Measurements from ENCODE around the gene PRKN.

PRKN gene

GRCh38 chr6:161602359-161602758 lies 1125.2 kb downstream of the PRKN start:
- TF ChIP-seq TOX (CRISPR knock-in tag; IDR thresholded peaks at IDR 0.05; ENCODE audit: borderline replicate concordance) (no peak), ISL1 (CRISPR knock-in tag; IDR thresholded peaks at IDR 0.05) (no peak), CSDC2 (CRISPR knock-in tag; IDR thresholded peaks at IDR 0.05) (no peak), ZNF565 (CRISPR knock-in tag; conservative IDR thresholded peaks at IDR 0.05; ENCODE audit: low read depth) (no peak), TSHZ2 (CRISPR knock-in tag; IDR thresholded peaks at IDR 0.05) (no peak)
- ATAC-seq = no peak

- ATAC-seq = no peak
- TF ChIP-seq POU6F1 (CRISPR knock-in tag; IDR thresholded peaks at IDR 0.05; ENCODE audit: borderline replicate concordance, low read depth) (no peak), GLIS3 (CRISPR knock-in tag; IDR thresholded peaks at IDR 0.05) (no peak), BACH2 (CRISPR knock-in tag; IDR thresholded peaks at IDR 0.05; ENCODE audit: borderline replicate concordance) (no peak), TCF4 (CRISPR knock-in tag; IDR thresholded peaks at IDR 0.05; ENCODE audit: borderline replicate concordance) (no peak), ZNF565 (CRISPR knock-in tag; conservative IDR thresholded peaks at IDR 0.05; ENCODE audit: low read depth) (no peak), CREB5 (CRISPR knock-in tag; IDR thresholded peaks at IDR 0.05; ENCODE audit: low read depth) (no peak), ISL1 (CRISPR knock-in tag; IDR thresholded peaks at IDR 0.05) (no peak), TOX (CRISPR knock-in tag; IDR thresholded peaks at IDR 0.05; ENCODE audit: borderline replicate concordance) (no peak)
Measured at GRCh38 chr6:161598896-161599295, 1128.7 kb downstream of the PRKN start.

- no peak for ATAC-seq
- no peak for TF ChIP-seq SNAI2 (CRISPR knock-in tag; IDR thresholded peaks at IDR 0.05)
- TF ChIP-seq RARB (CRISPR knock-in tag; IDR thresholded peaks at IDR 0.05) = no peak
- no peak for TF ChIP-seq TOX (CRISPR knock-in tag; IDR thresholded peaks at IDR 0.05; ENCODE audit: borderline replicate concordance)
- TF ChIP-seq ZNF8 (CRISPR knock-in tag; IDR thresholded peaks at IDR 0.05) = no peak
- no peak for TF ChIP-seq ISL1 (CRISPR knock-in tag; IDR thresholded peaks at IDR 0.05)
- TF ChIP-seq TCF4 (CRISPR knock-in tag; IDR thresholded peaks at IDR 0.05; ENCODE audit: borderline replicate concordance) = no peak
- no peak for TF ChIP-seq ESRRG (CRISPR knock-in tag; IDR thresholded peaks at IDR 0.05)
- TF ChIP-seq ZFP30 (CRISPR knock-in tag; IDR thresholded peaks at IDR 0.05) = no peak
- TF ChIP-seq BACH2 (CRISPR knock-in tag; IDR thresholded peaks at IDR 0.05; ENCODE audit: borderline replicate concordance) = no peak
- TF ChIP-seq GLIS3 (CRISPR knock-in tag; IDR thresholded peaks at IDR 0.05) = no peak
- TF ChIP-seq TSHZ2 (CRISPR knock-in tag; IDR thresholded peaks at IDR 0.05) = no peak
- TF ChIP-seq PPARA (CRISPR knock-in tag; IDR thresholded peaks at IDR 0.05; ENCODE audit: borderline replicate concordance) = no peak
Measured at GRCh38 chr6:161596807-161597520, 1130.6 kb downstream of the PRKN start.

- no peak for ATAC-seq
- TF ChIP-seq ZC3H10 (CRISPR knock-in tag; IDR thresholded peaks at IDR 0.05) = no peak
- TF ChIP-seq PATZ1 (CRISPR knock-in tag; IDR thresholded peaks at IDR 0.05; ENCODE audit: borderline replicate concordance) = no peak
- no peak for TF ChIP-seq PPARA (CRISPR knock-in tag; IDR thresholded peaks at IDR 0.05; ENCODE audit: borderline replicate concordance)
- no peak for TF ChIP-seq RARB (CRISPR knock-in tag; IDR thresholded peaks at IDR 0.05)
- TF ChIP-seq TSHZ2 (CRISPR knock-in tag; IDR thresholded peaks at IDR 0.05) = no peak
- TF ChIP-seq ZFP3 (CRISPR knock-in tag; IDR thresholded peaks at IDR 0.05) = no peak
- TF ChIP-seq ZNF70 (CRISPR knock-in tag; IDR thresholded peaks at IDR 0.05) = no peak
Measured at GRCh38 chr6:161594412-161594811, 1133.2 kb downstream of the PRKN start.

All from SK-N-SH treated with all-trans-retinoic acid at 6 μM for 48 hours (cell line).